Fibroblast of villous mesenchyme (primary cell): Measurements from ENCODE around the gene ZNF32. TPM values are rescaled to one million over a fixed set of nuclear protein-coding genes. Genes with fewer than 3 reads are reported as not detected.

Experiments
- DNase-seq: peaks from one replicate; pipeline ENCODE4 v3.0.0-alpha.2; 2010; ENCODE audit warnings: low read depth
- H3K4me3 ChIP-seq: 2 replicates; pipeline ENCODE4 v1.5.1; 2011; ENCODE audit warnings: low read depth, mild to moderate bottlenecking, low read length
- total RNA-seq: library from RNA; depleted of rRNA; stranded (reverse); fragments of >200 nt; gene quantifications from 2 replicates; pipeline ENCODE4 v1.2.3, GENCODE V29; 2012
- TF ChIP-seq, protein P1 (sequence below): IDR thresholded peaks from 2 replicates; pipeline ENCODE4 v1.5.1; 2012; ENCODE audit warnings: low read depth, mild to moderate bottlenecking, low read length; ENCODE audit not compliant: insufficient read depth

The ZNF32 gene
- total RNA-seq, 1 donor = 30.7 TPM

DNA sequence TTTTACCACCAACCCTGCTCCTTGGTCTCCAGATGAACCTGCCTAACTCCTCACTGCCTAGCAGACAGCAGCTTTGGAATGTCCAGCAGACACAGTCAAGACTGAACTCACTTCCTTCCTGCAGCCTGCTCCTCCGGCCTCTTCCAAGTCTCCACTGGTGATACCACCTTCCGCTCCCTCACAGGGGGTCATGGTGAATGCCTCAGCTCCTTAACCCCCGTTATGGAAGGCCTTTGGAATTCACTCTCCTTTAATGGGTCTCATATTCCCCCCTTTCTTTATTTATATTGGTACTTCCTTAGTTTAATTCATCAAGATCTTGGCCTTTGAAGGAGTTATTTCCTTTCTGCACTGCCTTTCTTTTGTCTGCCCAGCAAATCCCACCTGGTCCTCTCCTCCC lies 44.9 kb upstream of the ZNF32 start:
- TF ChIP-seq, protein P1, sequence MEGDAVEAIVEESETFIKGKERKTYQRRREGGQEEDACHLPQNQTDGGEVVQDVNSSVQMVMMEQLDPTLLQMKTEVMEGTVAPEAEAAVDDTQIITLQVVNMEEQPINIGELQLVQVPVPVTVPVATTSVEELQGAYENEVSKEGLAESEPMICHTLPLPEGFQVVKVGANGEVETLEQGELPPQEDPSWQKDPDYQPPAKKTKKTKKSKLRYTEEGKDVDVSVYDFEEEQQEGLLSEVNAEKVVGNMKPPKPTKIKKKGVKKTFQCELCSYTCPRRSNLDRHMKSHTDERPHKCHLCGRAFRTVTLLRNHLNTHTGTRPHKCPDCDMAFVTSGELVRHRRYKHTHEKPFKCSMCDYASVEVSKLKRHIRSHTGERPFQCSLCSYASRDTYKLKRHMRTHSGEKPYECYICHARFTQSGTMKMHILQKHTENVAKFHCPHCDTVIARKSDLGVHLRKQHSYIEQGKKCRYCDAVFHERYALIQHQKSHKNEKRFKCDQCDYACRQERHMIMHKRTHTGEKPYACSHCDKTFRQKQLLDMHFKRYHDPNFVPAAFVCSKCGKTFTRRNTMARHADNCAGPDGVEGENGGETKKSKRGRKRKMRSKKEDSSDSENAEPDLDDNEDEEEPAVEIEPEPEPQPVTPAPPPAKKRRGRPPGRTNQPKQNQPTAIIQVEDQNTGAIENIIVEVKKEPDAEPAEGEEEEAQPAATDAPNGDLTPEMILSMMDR = no peak
- no peak overlapping the region for H3K4me3 ChIP-seq
- DNase-seq = no peak

- DNase-seq = peak; percentile 60
- TF ChIP-seq, protein P1 = no peak
Measured at GRCh38 chr10:43692051-43692825, 43.6 kb upstream of the ZNF32 start.

DNA sequence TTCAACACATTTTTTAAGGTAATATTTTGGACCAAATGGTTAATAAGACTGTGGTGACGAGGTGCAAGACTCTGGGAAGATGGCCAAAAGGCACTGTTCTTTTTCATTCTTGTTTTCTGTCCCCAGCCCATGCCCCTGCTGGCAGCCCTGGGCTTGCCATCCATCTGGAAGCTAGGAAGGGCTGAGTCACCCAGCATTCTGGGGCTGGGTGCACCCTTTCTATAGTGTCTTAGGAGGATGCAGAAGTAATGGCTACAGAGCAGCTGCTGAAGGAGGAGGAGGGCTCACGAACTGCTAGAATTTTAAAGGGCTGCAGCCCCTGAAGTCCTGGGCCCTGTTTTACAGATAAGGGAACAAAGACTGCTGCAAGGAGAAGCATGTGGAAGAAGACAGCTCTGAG lies 42.8 kb upstream of the ZNF32 start:
- DNase-seq = no peak
- TF ChIP-seq, protein P1 = no peak
- no peak overlapping the region for H3K4me3 ChIP-seq

More at GRCh38 chr10:43692051-43692825, 43.6 kb upstream of the ZNF32 start:
- no peak overlapping the region for H3K4me3 ChIP-seq

- peak; percentile 79 for DNase-seq
- TF ChIP-seq, protein P1 = peak; percentile 91
- peak overlapping the region; percentile 62 for H3K4me3 ChIP-seq
Measured at GRCh38 chr10:43689955-43690771, 41.5 kb upstream of the ZNF32 start.

DNA sequence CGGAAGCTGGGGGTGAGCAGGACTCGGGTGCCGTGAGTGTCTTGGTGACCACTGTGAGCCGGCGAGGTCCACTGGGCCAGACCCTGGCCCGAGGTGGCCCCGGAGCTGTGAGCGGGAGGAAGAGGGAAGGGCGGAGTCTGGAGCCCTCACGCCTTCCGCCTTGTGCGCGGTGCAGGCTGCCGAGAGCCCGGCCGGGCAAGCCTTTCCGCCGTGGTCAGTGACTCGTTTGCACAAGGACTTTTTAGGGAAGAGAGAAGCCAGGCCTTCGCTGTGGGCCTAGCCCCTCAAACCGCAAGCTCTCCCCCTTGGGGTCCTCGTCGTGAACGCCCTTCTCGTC lies 40.9 kb upstream of the ZNF32 start:
- peak overlapping the region; percentile 62 for H3K4me3 ChIP-seq
- peak; percentile 48 for DNase-seq
- TF ChIP-seq, protein P1 = no peak

- H3K4me3 ChIP-seq = peak overlapping the region; percentile 62
- DNase-seq = no peak
- TF ChIP-seq, protein P1 = no peak
Measured at GRCh38 chr10:43689007-43689491, 40.4 kb upstream of the ZNF32 start.
